GM18520 (cell line): ENCODE measurements around the gene HADH.
"Not testable (repeated sequence)": the region's sequence is repeated elsewhere in the genome, so short reads cannot be mapped to it uniquely, and the experiment has no call there.

Experiments
- ATAC-seq: cut with Tn5 transposase; IDR thresholded peaks from one replicate; pipeline ENCODE4 v1.9.1; 2021; ENCODE audit not compliant: unreplicated experiment

HADH gene

DNA sequence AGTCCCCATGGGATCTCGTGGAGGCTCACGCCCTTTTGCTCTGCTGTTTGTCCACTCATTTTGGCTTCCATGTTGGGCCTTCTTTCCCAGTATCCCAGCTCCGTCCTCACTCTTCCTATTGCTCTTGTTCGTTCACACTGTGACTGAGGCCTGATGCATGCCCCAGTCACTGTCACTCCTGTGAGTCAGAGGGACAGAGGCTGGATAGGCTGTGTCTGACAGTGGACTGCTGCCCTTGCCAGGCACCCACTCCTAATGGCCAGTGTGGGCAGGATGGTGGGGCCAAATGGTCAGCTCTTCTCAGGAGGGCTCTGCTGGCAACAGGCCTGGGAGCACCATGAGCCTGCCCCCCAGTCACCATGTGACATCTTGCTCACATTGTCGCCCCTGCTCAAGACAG, 40.0 kb downstream of the HADH start:
- no peak for ATAC-seq

DNA sequence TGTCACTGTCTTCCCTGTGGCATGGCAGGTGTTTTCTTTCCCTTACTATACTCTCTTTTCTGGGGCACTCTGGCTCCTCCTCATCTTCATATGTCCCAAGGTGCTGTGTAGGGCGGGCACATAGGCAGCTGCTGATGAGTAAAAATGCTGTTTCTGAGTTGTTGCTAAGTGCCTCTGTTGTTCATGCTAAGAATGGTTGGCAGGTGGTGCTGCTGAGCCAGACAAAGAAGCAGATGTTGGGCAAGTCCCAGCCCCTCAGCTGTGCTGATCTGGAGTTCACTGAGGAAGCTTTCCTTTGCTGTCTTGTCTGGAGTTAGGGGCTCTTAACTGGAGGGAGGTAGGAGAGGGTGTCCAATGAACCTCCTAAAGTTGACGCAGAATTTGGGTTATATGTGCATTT, 40.6 kb downstream of the HADH start:
- peak; percentile 84 for ATAC-seq

DNA sequence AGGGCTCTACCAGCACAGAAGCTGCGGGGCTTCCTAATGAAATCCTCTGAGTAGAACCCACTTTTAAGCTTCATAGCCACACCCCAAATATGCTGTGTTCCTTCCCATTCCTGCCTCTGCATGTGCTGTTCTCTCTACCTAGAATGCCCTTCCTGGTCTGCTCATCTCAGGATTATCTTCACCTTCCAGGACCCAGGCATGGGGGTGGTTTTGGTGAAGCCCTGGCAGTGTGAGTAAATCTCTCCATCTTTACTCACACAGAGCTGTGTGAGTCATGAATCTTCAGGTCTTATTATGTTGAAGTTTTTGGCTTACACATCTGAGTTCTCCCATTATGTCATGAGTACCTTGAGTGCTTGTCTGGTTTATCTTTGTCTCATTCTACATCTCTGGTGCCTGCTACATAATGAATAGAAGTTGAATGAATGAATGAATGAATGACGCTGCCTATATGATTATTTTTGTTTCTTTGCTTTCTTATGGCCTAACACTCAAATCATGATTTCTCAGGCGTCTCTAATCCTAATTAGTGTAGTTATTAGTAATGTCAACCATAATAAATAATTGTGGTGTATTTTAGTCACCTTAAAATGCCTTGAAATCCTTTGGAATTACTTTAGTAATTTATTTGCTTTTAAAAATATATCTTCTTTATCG, 41.9 kb downstream of the HADH start:
- ATAC-seq, result no peak

DNA sequence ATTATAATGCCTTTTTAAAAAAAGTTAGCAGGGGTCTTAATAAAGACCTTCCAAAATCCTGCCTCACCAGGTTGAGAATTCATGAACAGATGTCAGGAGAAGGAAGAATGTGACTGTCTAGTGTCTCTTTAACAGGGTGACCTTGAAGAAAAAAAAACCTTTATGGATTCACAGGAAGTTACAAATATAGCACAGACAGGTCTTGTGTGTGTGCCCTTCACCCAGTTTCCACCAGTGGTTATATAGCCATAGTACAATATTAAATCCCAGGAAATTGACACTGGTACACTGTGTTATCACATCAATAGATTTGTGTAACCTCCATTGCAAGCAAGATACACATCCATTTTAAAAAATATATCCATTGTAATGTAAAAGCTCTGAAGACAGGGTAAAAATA, 43.7 kb downstream of the HADH start:
- no peak for ATAC-seq

DNA sequence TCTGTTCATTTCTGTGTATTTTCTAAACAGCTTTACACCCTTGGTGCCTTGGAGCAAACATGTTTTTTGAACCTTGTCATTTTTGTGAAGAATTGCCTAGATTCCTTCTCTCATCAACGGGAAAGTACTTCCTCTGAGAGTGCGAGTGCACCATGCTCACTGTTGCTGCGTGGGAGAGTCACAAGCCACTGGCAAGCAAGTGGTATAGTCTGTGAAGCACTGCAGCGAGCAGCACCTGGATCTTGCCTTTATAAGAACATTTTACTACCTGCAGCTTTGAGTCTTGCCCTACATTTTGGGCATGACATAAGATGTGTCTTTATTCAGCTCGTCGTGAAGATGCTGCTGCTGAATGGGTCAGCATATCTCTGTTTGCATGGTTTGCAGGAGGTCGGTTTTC, 44.9 kb downstream of the HADH start:
- ATAC-seq, result no peak

DNA sequence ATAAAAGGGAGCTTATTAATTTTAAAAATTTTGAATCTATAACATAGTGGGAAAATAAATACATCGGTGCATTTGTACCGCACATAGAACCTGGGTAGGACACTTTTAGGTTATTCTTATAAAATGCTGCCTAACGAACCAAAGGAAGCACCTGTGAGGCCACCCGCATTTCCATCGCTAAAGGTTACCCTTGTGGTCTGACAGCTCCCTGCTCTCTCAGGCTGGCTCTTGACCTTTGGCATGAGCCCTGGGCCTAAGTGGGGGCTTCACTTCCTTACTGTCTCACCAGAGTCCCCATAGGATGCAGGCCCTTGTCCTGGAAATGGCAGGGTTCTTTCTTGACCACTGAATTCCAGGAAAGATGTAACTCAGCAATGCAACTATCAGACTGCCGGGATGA, 46.0 kb downstream of the HADH start:
- no peak for ATAC-seq

DNA sequence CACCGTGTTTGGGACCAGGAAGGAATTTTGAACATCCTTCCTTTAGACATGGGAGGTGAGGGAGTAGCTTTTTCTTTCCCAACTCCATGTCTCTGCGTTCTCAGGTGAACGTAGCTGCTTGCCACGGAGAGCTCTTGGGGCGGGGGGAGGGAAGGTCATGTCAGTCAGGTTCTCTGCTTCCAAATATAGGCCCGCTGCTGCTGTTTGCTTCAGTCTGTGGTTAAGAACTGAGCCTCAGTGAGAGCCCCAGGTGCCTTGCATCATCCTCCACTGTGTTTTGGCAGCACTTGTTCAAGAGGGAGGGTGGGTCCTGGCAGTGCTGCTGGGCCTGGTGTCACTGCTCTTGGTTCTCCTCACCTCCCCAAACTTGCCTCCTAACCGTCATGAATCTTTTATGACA, 46.5 kb downstream of the HADH start:
- ATAC-seq, result no peak

DNA sequence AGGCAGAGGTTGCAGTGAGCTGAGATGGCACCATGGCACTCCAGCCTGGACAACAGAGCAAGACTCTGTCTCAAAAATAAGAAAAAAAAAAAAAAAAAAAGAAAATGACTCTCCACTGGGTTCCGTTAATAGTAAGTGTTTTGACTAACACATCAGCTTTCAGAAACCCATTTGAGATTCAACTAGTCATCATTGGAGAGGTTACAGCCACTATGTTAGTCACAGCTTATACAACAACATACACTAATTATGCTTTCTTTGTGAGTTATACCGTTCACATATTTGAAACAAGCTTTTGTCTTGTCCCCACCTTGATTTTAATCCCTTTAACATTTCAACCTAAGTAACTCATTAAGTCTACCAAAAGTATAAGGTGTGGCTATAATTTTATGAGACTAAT, 48.2 kb downstream of the HADH start:
- ATAC-seq, result no peak

DNA sequence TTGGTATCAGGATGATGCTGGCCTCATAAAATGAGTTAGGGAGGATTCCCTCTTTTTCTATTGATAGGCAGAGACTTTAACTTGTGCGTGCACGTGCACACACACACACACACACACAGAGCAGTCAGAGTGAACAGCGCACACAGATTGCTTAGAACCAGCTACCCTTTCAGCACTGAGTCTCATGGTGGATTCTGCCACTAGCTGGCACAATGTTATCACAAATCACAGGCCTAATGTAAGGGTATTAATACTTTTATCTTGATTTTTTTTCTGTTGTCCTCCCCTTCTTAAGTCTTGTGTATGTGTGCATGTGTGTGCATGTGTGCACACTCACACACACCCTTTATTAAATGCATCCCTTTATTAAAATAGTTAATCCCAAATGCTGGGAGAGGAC, 53.2 kb downstream of the HADH start:
- ATAC-seq, result no peak

DNA sequence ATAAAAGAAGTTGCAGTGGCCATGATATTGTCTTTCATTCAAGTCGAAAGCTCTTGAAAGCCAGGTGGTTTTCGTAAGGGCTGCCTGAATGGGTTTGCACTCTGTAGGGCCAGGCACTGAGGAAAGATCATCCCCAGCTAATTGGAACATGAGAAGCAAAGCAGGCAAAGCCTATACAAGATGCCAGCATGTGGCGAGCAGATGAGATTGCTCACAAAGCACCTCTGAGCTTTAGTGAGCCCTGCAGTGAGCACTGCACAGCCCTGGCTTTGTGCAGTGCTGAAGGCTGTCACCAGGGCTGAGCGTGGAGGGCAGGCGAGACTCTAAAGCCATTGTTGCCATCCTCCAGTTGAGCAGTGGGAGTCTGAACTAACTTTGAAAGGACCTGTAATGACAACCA, 53.8 kb downstream of the HADH start:
- no peak for ATAC-seq

DNA sequence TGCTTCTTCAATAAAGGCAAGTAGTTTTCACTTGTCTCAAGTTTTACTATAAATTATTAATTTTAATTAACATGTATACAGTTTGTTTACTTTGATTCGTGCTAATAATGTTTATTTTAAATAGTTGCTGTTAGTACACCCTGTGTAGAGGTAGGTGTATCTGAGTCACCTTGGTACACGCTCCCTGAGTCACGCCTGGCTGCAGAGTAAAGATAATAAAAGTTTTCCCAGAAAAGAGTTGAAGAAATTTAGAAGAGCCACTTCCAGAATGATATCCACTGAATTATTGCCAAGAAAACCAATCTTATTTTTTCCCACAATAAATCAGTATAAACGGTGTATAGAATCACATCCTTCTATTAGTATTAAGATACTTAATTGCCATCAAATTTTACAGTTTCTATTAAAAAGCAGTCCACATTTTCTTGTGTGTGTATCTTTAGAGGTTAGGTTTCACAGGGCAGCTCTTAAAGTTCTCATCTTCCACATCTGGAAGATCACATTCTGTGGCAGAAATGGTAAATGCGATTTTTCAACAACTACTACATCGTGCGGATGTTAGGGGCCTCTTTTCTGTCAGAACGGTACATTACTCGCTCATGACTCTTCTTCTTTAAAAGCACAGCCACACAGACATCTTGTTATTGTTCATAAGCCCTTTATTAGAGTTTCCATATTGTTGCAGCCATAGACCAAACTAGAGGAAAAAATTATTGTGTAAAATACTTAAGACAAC, 55.4 kb downstream of the HADH start:
- no peak for ATAC-seq

DNA sequence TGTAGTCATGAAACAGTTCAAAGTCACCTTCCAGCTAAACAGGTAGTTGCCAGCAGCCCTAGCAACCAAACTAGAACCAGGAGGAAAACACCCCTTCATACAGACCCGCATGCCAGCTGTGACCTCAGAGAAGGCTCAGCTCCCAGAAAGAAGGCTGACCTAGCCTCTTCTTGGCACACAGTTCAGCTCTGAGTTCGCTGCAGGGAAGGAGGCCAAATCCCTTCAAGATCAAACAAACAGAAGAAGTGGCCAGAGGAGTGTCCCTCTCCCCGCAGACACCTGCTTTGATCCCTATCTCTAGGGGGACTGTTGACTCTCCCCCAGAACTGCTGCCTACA, 56.0 kb downstream of the HADH start:
- ATAC-seq, result no peak

DNA sequence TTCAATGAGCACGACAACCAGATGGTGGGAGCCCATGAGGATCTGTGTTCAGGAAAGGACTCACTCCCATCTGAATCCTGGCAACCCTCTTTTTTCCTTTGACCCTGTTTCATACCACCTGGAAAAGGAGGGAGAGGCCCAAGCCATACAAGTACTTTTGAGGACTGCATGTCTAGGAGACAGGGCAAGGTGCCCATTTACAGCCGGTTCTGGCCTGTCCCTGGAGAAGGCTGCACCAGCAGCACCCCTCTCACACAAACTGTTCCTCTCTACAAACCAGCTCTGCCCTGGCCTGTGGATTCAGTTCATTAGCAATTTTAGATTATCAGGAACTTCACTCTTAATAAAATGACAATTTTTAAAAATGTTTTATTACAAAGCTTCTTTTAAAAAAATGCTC, 57.5 kb downstream of the HADH start:
- no peak for ATAC-seq

DNA sequence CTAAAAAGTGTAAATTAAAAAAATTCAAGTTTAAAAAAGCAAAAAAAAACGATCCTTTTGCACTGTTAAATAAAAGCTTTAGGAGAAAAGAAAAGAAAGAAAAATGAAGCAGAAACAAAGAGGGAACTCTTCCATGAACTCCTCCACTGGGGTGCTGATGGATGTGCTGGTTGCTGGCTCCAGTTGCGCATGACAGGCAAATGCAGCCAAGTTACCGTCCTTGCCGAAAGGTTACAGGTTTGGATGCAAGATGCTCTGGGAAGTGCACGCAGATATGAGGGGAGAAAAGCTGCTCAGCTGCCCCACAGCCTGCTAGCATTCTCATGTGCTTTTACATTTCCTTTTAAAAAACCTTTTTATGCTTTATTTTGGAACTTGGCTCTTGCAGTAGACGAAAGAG, 58.5 kb downstream of the HADH start:
- no peak for ATAC-seq

DNA sequence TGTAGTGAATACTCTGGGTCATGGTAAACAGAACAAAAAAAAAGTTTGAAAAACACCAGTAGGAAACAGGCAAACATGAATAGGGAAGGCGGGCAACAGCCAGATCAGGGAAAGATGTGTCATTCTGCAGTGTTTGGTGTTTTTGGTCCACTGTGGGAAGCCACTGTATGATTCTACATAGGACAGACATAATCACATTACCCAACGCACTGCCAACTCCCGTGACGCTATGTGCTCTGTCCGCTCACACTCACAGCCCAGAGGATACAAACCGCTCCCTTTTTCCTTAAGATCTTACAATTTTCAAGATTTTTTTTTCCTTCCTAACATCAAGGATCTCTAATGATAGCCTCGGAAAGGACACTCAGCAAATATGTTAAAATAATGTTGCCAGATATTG, 59.3 kb downstream of the HADH start:
- no peak for ATAC-seq

DNA sequence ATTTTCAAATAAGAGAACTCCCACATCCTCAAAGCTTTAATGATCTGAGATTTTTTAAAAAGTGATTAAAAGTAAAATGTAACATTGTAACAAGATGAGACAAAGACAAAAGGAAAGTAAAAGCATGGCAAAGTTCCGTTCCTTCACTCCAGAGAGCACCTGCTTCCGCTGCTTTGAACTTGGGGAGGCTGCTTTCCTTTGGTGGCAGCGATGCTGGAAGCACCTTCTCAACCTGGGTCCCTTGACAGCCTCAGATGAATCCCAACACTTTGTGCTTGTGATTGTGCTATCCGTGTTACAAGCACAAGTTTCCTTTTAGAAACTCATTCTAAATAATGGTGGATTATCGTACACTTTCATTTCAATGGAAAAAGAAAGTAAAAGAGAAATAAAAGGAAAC, 59.7 kb downstream of the HADH start:
- no peak for ATAC-seq

DNA sequence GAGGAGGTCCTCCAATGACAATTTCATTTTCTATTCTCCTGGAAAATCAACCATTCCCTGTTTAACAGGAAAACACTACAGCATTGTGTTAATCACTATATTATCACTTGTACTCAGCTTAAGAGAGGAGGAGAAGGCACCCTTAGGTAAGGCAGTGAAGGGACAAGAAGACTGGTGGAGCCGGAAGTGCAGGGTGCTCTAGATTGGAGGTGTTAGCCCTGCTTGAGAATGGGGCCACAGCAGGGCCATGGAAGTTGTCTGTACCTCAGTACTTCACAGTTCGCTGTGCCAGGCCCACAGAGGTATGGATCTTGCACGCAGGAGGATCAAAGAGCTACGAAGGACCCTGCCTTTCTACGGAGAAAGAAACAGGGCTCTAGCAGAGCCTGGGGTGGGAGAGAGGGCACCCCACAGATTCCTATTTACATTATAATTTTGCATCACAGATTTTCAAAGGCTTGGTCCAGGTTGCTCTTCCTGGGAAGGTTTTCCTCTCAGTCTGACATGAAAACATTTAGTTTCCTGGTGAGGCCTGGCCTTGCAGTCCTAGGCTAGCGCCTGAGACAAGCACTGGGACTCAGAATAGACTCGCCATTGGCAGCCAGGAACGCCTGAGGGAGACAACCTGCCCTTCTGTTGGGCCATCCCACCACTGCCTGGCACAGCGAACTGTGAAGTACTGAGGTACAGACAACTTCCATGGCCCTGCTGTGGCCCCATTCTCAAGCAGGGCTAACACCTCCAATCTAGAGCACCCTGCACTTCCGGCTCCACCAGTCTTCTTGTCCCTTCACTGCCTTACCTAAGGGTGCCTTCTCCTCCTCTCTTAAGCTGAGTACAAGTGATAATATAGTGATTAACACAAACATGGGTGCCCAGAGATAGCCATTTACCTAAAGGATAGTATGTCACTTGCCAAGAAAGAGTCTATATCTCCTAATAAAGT, 60.8 kb downstream of the HADH start:
- ATAC-seq, result not testable (repeated sequence)

DNA sequence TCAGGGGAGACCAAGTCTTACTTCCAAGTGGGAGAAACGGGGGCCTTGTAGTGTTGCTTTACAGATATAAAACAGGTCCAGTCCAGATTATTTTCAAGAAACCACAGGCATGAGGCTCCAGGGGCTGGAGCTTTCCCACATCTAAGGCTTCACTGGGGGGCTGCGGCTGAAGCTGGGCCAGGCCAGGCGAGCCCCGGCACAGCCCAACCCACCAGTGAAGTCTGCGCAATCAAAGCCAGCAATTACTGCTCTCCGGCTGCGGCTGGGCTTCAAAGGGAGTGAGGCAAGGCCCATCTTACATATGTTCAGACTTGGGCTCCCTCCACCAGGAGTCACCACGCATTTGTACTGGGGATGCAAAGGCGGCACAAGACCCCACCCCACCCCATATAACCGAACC, 61.7 kb downstream of the HADH start:
- ATAC-seq, result no peak

DNA sequence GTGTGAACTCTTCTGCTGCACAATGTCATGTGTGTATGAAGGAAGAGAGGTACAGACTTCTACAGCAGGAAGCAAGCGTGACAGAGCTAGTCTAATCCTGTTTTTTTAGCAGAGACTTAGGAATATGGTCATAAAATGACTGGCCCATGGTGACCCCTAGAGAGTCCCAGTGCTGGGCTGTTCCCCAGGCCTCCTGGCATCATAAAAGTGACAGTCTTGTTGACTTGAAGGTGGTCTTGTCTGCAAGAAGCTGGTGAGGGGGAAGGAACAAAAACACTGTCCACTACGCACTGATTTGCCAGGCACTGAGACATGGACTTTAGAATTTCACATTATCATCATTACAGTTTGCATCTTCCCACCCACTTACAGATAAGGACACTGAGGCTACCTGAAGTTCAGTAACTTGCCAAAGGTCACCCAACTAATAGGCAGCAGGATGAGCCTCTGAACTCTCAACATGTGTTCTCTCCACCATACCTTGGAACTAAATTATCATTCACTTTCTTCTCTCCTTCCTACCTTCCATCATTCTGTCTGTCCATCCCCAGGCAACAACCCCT, 63.0 kb downstream of the HADH start:
- ATAC-seq, result no peak

DNA sequence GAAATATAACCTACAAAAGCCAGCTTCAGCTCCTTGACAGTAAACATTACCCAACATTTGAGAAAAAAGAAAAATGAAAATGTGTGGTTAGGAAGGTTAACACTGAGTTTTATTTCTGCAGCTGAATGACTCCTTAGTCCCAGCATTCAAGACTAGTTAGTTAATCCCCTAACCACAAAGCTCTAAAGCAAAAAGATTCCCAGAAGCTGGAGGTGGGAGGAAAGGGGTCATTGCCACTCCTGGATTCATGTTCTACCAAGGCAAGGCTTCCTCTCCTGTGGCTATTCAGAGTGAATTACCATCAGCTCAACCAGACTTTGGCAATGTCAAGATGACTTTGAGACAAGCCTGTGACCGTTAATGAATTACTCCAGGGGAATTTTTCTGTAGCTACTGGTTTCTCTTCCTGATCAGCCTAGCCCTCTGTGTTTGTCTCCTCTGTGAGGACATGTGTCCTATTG, 63.6 kb downstream of the HADH start:
- peak; percentile 92 for ATAC-seq

DNA sequence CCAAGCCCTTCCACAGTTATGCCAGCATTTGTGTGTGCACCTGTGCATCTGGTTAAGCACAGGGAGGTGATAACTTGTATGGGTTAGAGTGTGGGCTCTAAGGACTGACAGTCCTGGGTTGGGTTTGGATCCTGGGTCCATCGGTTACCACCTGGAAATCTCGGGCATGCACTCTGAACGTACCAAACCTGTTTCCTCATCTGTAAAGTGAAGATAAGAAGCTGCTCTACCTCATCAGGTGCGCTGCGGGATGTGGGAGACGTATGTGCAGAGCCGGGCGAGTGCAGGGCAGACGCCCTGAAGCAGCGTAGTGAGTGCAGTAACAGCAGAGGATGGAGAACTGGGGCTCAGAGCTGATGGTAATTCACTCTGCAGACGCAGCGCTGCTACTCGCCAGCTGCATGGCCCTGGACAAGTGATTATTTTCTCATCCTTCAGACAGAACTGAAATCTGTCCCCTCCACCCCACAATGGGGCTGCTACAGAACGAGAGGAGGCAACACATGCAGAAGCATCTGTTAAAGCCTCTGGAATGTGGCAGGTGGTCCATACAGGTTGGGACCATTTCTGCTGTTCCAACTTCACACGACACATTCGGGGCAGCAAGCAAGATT, 64.4 kb downstream of the HADH start:
- no peak for ATAC-seq
